Measurements from ENCODE around the gene COX8A. TPM values are rescaled to one million over a fixed set of nuclear protein-coding genes. Genes with fewer than 3 reads are reported as not detected.

Gene COX8A
- total RNA-seq, 1 donor from 2014 or later = 312 TPM

- intact Hi-C loops (cut with micrococcal nuclease) = no loop called here
- Mint-ChIP-seq H3K4me3 (ENCODE audit: low read depth) (no peak overlapping the region), H3K4me1 (ENCODE audit: low read depth) (no peaks in the 10 kb centered on the region), H3K27me3 (ENCODE audit: low read depth) (peaks cover 8% of the 10 kb centered on the region), H3K27ac (no peak overlapping the region), H3K9me3 (no peaks in the 10 kb centered on the region), H3K36me3 (ENCODE audit: low read depth) (no peaks in the 10 kb centered on the region)
- DNase-seq (ENCODE audit: low spot score) = no peak
Observed at GRCh38 chr11:64022125-64022784, 47.8 kb downstream of the COX8A start.

- Mint-ChIP-seq H3K27ac (no peak overlapping the region), H3K4me1 (ENCODE audit: low read depth) (no peaks in the 10 kb centered on the region), H3K27me3 (ENCODE audit: low read depth) (peaks cover 9% of the 10 kb centered on the region), H3K4me3 (ENCODE audit: low read depth) (no peak overlapping the region), H3K36me3 (ENCODE audit: low read depth) (no peaks in the 10 kb centered on the region), H3K9me3 (no peaks in the 10 kb centered on the region)
- intact Hi-C loops (cut with micrococcal nuclease) = no loop called here
- DNase-seq (ENCODE audit: low spot score) = no peak
Observed at GRCh38 chr11:64023712-64024710, 49.6 kb downstream of the COX8A start.

DNA sequence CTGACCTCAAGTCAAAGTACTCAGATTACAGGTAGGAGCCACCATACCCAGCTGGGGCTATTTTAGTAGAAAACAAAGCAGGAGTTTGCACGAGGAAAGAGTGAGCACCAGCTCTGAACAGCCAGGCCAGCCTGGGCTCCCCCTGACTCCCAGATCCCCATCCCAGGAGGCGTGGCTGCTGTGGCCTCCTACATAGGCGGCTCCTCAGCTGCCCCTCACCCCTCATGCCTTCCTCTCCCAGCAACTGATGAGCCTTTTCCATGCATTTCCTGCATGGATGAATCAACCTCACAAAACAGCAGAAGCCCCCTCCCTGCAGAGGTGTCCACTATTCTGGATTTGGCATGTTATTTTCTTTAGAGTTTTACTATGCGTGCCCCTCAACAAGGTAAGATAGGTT lies 50.8 kb downstream of the COX8A start:
- intact Hi-C loops (cut with micrococcal nuclease) = no loop called here
- Mint-ChIP-seq H3K4me1 (ENCODE audit: low read depth) (no peaks in the 10 kb centered on the region), H3K27ac (no peak overlapping the region), H3K27me3 (ENCODE audit: low read depth) (peaks cover 9% of the 10 kb centered on the region), H3K9me3 (no peaks in the 10 kb centered on the region), H3K4me3 (ENCODE audit: low read depth) (no peak overlapping the region), H3K36me3 (ENCODE audit: low read depth) (no peaks in the 10 kb centered on the region)
- DNase-seq (ENCODE audit: low spot score) = no peak

Other genes with a start within 250 kb of the COX8A start
- 7.0 and 8.9 TPM in 2 replicates for gene ZFTA, start 205.8 kb upstream of the COX8A start, total RNA-seq
- gene SPINDOC, start 161.2 kb upstream of the COX8A start, total RNA-seq = 67.0 and 69.2 TPM in 2 replicates
- gene MARK2, start 135.5 kb upstream of the COX8A start, total RNA-seq = 36.5 and 38.8 TPM in 2 replicates
- gene RCOR2, start 57.5 kb upstream of the COX8A start, total RNA-seq = 0.41 and 0.43 TPM in 2 replicates
- 29.9 and 30.3 TPM in 2 replicates for gene NAA40, start 35.6 kb upstream of the COX8A start, total RNA-seq
- gene OTUB1, start 11.8 kb downstream of the COX8A start, total RNA-seq = 107 and 110 TPM in 2 replicates
- not detected in 2 replicates for gene FLRT1, start 61.3 kb downstream of the COX8A start, total RNA-seq
- gene MACROD1, start 191.5 kb downstream of the COX8A start, total RNA-seq = 23.4 and 26.7 TPM in 2 replicates
- 480 and 484 TPM in 2 replicates for gene STIP1, start 211.6 kb downstream of the COX8A start, total RNA-seq
- gene FERMT3, start 232.1 kb downstream of the COX8A start, total RNA-seq = 197 and 202 TPM in 2 replicates

Measured in activated T-helper 2 cell treated with anti-CD3 and anti-CD28 coated beads, Interferon-gamma antibody, Interleukin-2, Interleukin-4, amounts not matched to agents 10 μg/mL and 5 μg/mL and 100 μg/mL, durations not matched to agents 14 hours and 24 hours and 36 hours (primary cell).